ENCODE data around the gene TMBIM1.

Gene TMBIM1

DNA sequence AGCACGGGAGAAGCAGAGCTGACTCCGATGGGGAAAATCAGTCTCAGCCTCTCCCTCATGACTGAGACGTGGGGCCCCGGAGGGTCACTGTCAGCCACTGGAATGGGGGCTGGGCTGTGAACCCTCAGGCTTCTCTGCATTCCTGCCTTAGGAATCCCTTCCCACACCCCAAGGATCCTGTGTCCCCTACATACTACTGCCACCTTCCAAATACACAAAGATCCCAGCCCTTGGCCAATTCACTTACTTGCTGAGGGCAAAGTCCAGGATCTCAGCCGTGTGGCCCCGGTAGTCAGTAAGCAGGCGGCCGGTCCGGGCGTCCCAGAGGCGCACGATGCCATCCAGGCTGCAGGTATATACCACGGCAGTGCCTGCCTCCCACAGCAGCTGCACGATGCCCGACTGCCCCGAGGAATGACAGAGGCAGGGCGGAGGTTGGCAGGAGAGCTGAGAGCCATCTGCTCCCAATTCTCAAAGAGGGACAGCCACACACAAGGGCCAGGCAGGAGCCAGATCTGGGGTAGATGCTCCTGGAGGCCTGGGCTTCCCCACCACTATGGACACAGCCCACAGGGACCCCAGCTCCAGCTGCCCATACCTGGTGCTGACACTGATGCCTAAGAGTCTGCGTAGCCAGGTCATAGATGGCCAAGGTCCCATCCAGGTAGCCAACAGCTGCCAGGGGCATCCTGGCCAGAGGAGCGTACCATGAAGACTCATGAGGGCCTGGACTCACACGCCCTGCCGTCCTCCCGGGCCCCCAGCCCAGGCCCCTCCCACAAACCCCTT lies 27.3 kb downstream of the TMBIM1 start:
- H3K27me3 ChIP-seq (replicated peaks; ENCODE audit: control insufficient read depth, insufficient read depth, low read length): no peaks in the 10 kb centered on the region
- H3K36me3 ChIP-seq (ENCODE audit: control insufficient read depth, insufficient read depth, low read length): peaks cover 31% of the 10 kb centered on the region
- H3K4me3 ChIP-seq (replicated peaks; ENCODE audit: low read depth, low read length): no peak overlapping the region
- DNase-seq (ENCODE audit: extremely low read depth, insufficient read length): no peak
- TF ChIP-seq, protein P1, sequence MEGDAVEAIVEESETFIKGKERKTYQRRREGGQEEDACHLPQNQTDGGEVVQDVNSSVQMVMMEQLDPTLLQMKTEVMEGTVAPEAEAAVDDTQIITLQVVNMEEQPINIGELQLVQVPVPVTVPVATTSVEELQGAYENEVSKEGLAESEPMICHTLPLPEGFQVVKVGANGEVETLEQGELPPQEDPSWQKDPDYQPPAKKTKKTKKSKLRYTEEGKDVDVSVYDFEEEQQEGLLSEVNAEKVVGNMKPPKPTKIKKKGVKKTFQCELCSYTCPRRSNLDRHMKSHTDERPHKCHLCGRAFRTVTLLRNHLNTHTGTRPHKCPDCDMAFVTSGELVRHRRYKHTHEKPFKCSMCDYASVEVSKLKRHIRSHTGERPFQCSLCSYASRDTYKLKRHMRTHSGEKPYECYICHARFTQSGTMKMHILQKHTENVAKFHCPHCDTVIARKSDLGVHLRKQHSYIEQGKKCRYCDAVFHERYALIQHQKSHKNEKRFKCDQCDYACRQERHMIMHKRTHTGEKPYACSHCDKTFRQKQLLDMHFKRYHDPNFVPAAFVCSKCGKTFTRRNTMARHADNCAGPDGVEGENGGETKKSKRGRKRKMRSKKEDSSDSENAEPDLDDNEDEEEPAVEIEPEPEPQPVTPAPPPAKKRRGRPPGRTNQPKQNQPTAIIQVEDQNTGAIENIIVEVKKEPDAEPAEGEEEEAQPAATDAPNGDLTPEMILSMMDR (IDR thresholded peaks at IDR 0.05; ENCODE audit: insufficient read depth, low read length, poor library complexity, severe bottlenecking): no peak

DNA sequence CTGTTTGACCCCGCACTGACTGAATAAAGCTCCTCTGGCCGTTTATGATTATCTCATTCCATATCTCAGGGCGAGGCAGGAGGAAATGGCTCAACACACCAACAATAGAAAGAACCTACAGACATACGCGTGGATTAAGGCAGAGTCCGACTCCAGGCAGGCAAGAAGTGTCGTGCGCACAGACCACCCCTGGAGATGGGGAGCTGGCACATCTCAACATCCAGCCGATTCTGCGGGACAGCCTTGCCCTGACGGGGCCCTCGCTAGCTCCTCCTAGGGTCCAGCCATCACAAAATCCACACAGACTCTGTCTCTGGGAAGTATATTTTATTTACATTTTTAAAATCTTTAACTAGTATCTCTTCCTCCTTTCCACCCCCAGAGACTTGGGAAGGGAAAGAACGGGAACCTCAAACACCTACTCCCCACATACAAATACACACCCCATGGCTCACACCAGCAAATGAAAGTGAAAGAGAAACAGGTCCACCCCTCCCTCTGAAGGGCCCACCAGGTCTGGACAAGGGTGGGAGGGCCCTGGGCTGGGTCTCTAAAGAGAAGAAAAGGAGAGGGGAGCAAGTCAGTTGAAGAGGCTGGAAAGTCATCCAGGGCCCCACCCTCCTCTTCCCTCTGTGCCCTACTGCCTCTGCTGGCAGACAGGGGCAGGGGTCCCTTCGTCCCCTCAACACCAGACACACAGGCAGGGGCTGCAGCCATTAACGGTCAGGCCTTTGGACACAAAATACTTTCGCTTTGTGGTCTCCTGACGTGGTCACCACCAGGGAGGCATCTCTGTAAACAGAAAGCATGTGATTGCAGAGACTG lies 28.3 kb downstream of the TMBIM1 start:
- TF ChIP-seq, protein P1 (IDR thresholded peaks at IDR 0.05; ENCODE audit: insufficient read depth, low read length, poor library complexity, severe bottlenecking): peak; percentile 7
- Histone ChIP-seq H3K27me3 (replicated peaks; ENCODE audit: control insufficient read depth, insufficient read depth, low read length) (no peaks in the 10 kb centered on the region), H3K36me3 (ENCODE audit: control insufficient read depth, insufficient read depth, low read length) (peaks cover 31% of the 10 kb centered on the region), H3K4me3 (replicated peaks; ENCODE audit: low read depth, low read length) (no peak overlapping the region)
- DNase-seq (ENCODE audit: extremely low read depth, insufficient read length): no peak

DNA sequence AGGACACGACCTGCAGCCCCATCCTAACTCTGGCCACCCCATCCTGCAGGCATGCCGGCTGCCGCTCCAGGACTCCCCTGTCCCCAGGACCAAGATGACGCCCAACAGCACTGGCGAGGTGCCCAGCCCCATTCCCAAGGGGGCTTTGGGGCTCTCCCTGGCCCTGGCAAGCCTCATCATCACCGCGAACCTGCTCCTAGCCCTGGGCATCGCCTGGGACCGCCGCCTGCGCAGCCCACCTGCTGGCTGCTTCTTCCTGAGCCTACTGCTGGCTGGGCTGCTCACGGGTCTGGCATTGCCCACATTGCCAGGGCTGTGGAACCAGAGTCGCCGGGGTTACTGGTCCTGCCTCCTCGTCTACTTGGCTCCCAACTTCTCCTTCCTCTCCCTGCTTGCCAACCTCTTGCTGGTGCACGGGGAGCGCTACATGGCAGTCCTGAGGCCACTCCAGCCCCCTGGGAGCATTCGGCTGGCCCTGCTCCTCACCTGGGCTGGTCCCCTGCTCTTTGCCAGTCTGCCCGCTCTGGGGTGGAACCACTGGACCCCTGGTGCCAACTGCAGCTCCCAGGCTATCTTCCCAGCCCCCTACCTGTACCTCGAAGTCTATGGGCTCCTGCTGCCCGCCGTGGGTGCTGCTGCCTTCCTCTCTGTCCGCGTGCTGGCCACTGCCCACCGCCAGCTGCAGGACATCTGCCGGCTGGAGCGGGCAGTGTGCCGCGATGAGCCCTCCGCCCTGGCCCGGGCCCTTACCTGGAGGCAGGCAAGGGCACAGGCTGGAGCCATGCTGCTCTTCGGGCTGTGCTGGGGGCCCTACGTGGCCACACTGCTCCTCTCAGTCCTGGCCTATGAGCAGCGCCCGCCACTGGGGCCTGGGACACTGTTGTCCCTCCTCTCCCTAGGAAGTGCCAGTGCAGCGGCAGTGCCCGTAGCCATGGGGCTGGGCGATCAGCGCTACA lies 29.4 kb downstream of the TMBIM1 start:
- no peak overlapping the region for H3K4me3 ChIP-seq (replicated peaks; ENCODE audit: low read depth, low read length)
- H3K27me3 ChIP-seq (replicated peaks; ENCODE audit: control insufficient read depth, insufficient read depth, low read length): no peaks in the 10 kb centered on the region
- TF ChIP-seq, protein P1 (IDR thresholded peaks at IDR 0.05; ENCODE audit: insufficient read depth, low read length, poor library complexity, severe bottlenecking): no peak
- peaks cover 31% of the 10 kb centered on the region for H3K36me3 ChIP-seq (ENCODE audit: control insufficient read depth, insufficient read depth, low read length)
- no peak for DNase-seq (ENCODE audit: extremely low read depth, insufficient read length)

DNA sequence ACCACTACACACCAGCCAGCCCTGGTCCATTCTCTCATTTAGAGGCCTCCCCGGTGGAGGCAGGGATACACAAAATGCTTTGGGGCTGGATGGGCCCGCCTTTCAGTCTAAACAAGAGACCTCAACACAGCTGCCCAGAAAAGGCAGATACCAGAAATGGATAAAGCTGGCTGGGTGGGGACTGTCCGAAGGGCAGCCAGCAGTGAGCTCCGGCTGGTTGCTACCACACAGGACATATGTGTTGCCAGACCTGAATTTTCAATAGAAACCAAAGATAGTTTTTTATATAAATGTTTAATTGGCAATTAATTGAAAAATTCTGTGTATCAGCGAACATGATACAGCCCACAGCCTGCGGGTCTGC lies 30.1 kb downstream of the TMBIM1 start:
- no peak for DNase-seq (ENCODE audit: extremely low read depth, insufficient read length)
- Histone ChIP-seq H3K27me3 (replicated peaks; ENCODE audit: control insufficient read depth, insufficient read depth, low read length) (no peaks in the 10 kb centered on the region), H3K4me3 (replicated peaks; ENCODE audit: low read depth, low read length) (no peak overlapping the region), H3K36me3 (ENCODE audit: control insufficient read depth, insufficient read depth, low read length) (peaks cover 31% of the 10 kb centered on the region)
- TF ChIP-seq, protein P1 (IDR thresholded peaks at IDR 0.05; ENCODE audit: insufficient read depth, low read length, poor library complexity, severe bottlenecking): no peak

DNA sequence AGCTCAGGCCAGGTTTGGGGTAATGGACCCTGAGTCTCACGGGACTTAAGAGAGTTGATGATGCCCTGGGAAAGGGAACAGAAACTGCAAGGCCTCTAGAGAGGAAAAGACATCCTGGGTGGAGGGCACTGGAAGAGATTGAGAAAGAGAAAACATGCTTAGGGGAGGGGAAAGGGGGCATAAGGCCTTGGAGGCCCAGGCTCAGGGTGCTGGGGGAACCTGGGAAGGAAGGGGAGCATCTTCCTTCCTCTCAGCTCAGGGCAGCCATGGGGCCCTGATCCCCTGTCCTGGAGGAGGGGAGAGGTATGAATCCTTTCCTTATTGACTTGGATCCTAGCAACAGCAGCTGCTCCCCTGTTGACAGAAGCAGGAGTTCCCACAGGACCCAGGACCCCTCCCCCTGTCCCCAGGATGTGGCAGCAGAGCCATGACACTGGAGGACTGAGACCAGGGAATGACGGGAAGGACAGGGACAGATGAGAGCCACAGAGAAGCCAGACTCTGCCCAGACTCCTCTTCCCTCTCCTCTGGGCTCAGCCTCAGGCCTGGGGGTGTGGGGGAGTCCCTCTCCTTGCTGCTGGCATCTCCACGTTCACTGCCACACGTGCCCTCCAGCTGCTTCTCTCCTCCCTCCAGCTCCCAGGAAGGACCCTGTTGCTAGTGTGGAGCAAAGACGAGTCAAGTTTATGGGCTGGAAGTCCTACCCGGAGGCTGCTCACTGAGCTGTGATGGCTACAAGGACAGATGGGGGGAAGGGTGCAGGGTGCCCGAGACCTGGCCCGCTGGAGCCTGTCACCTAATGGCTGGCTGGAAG lies 30.7 kb downstream of the TMBIM1 start:
- TF ChIP-seq, protein P1 (IDR thresholded peaks at IDR 0.05; ENCODE audit: insufficient read depth, low read length, poor library complexity, severe bottlenecking): no peak
- peaks cover 28% of the 10 kb centered on the region for H3K36me3 ChIP-seq (ENCODE audit: control insufficient read depth, insufficient read depth, low read length)
- no peak overlapping the region for H3K4me3 ChIP-seq (replicated peaks; ENCODE audit: low read depth, low read length)
- DNase-seq (ENCODE audit: extremely low read depth, insufficient read length): no peak
- no peaks in the 10 kb centered on the region for H3K27me3 ChIP-seq (replicated peaks; ENCODE audit: control insufficient read depth, insufficient read depth, low read length)
